Activated CD8-positive, alpha-beta T cell treated with anti-CD3 and anti-CD28 coated beads for 36 hours (primary cell): ENCODE data around the gene B4GALNT4. TPM values are rescaled to one million over a fixed set of nuclear protein-coding genes. Genes with fewer than 3 reads are reported as not detected.

Experiments
- ATAC-seq: fragments of 200-7000 bp; cut with Tn5 transposase; one replicate; pipeline ENCODE4 v1.10.0; 2021; ENCODE audit warnings: mild to moderate bottlenecking, moderate library complexity
- CTCF ChIA-PET: fragments of 350-600 bp; sonication (Branson Sonifier 250); formaldehyde crosslinking; loops from one replicate; lab custom pipeline; 2021; ENCODE audit warnings: antibody characterized with exemption; lab: Charles Lee
- POLR2A ChIA-PET: fragments of 350-600 bp; sonication (Branson Sonifier 250); formaldehyde crosslinking; loops from one replicate; lab custom pipeline; 2021; ENCODE audit warnings: antibody characterized with exemption; lab: Charles Lee
- DNase-seq: peaks from one replicate; pipeline ENCODE4 v3.0.0-alpha.2; 2020
- H3K27ac Mint-ChIP-seq: one replicate; pipeline ENCODE4 v1.8.0; 2021; ENCODE audit warnings: mild to moderate bottlenecking, mixed read lengths
- H3K27me3 Mint-ChIP-seq: one replicate; pipeline ENCODE4 v1.8.0; 2021; ENCODE audit warnings: mixed read lengths
- H3K36me3 Mint-ChIP-seq: one replicate; pipeline ENCODE4 v1.8.0; 2021; ENCODE audit warnings: low read depth, mixed read lengths
- H3K4me1 Mint-ChIP-seq: one replicate; pipeline ENCODE4 v1.8.0; 2021; ENCODE audit warnings: low read depth, mixed read lengths
- H3K4me3 Mint-ChIP-seq: one replicate; pipeline ENCODE4 v1.8.0; 2021; ENCODE audit warnings: mild to moderate bottlenecking, moderate library complexity, mixed read lengths
- H3K9me3 Mint-ChIP-seq: one replicate; pipeline ENCODE4 v1.8.0; 2021; ENCODE audit warnings: mixed read lengths
- intact Hi-C: fragments of 100-400 bp; cut with micrococcal nuclease; formaldehyde crosslinking; loops from one replicate; pipeline ENCODE4 v1.10.0; 2022
- total RNA-seq, 2 experiments: library from RNA; stranded (reverse); gene quantifications; one replicate each; pipeline ENCODE4 v1.2.3, GENCODE V29; 2021
- TF ChIP-seq, protein P1 (sequence below): fragments of 200-600 bp; IDR thresholded peaks from one replicate; pipeline ENCODE4 v1.8.0; 2022; ENCODE audit warnings: antibody characterized with exemption, mild to moderate bottlenecking

Gene B4GALNT4
- total RNA-seq, 2 experiments from 2014 or later: 1.5 to 3.4 TPM

DNA sequence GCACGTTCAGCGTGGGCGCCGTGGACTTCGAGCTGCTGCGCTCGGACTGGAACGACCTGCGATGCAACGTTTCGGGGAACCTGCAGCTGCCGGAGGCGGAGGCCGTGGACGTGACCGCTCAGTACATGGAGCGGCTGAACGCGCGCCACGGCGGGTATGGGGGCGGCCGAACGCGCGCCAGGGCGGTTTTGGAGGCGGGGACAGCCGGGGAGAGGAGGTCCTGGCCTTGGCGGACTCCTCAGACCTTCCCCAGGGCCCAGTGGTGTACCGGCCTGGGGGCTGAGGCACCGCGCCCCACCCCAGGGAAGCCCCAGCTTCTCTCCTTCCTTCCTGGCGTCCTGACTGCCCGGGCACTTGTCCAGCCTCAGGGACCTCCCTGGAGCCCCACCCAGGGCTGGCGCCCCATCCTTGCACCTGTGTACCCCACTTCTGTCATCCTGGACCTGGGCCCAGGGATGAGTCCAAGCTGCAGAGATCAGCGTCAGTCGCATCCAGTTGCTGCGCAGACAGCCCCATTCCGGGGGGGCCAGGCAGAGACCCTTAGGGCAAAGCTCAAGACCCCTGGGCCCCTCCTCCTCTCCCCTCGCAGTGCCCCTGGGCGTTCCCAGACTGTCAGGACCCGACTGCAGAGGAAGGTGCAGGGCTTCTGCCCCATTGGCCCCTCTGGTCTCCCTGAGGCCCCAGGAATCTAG, 8.0 kb downstream of the B4GALNT4 start:
- no peak overlapping the region for H3K4me3 Mint-ChIP-seq
- H3K9me3 Mint-ChIP-seq: peaks cover 1% of the 10 kb centered on the region
- peaks cover 2% of the 10 kb centered on the region for H3K27me3 Mint-ChIP-seq
- intact Hi-C loops: no loop called here
- H3K36me3 Mint-ChIP-seq: no peaks in the 10 kb centered on the region
- CTCF ChIA-PET: no interaction called here
- DNase-seq (no peak), ATAC-seq (no peak)
- TF ChIP-seq, protein P1, sequence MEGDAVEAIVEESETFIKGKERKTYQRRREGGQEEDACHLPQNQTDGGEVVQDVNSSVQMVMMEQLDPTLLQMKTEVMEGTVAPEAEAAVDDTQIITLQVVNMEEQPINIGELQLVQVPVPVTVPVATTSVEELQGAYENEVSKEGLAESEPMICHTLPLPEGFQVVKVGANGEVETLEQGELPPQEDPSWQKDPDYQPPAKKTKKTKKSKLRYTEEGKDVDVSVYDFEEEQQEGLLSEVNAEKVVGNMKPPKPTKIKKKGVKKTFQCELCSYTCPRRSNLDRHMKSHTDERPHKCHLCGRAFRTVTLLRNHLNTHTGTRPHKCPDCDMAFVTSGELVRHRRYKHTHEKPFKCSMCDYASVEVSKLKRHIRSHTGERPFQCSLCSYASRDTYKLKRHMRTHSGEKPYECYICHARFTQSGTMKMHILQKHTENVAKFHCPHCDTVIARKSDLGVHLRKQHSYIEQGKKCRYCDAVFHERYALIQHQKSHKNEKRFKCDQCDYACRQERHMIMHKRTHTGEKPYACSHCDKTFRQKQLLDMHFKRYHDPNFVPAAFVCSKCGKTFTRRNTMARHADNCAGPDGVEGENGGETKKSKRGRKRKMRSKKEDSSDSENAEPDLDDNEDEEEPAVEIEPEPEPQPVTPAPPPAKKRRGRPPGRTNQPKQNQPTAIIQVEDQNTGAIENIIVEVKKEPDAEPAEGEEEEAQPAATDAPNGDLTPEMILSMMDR: no peak
- H3K27ac Mint-ChIP-seq: no peak overlapping the region
- H3K4me1 Mint-ChIP-seq: peaks cover 3% of the 10 kb centered on the region
- POLR2A ChIA-PET: interaction anchor here (0.8 kb wide), 1 partner anchor 10 kb away, joined by 3 read pairs; no protein-coding TSS in a partner anchor

DNA sequence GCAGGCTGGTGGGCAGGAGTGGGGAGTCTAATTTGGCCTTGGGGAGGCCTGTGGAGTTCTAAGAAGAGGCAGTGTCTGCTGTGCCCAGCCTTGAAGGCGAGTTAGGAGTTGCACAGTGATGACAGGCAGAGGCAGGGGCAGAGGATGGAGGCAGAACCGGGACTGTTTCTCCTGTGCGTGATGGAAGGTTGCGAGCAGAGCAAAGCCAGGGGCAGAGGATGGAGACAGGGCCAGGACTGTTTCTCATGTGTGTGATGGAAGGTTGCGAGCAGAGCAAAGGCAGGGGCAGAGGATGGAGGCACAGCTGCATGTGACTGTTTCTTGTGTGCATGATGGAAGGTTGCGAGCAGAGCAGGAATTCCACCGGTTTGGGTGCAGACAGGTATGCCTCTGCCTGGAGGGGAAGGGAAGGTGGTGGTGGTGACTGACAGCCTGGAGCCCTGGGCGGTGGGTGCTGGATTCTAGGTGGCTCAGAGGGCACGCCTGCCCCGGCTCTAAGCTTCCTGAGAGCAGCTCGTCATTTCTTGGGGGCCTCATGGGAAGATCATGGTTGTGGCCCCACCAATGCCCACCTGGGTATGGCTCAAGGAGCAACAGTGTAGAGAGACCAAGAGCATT, 8.7 kb downstream of the B4GALNT4 start:
- TF ChIP-seq, protein P1: no peak
- intact Hi-C loops: no loop called here
- Mint-ChIP-seq H3K4me1 (peaks cover 3% of the 10 kb centered on the region), H3K4me3 (no peak overlapping the region), H3K27ac (no peak overlapping the region), H3K27me3 (peaks cover 2% of the 10 kb centered on the region), H3K9me3 (peaks cover 1% of the 10 kb centered on the region), H3K36me3 (no peaks in the 10 kb centered on the region)
- ChIA-PET POLR2A (interaction anchor here (0.8 kb wide), 1 partner anchor 10 kb away, joined by 3 read pairs; no protein-coding TSS in a partner anchor), CTCF (no interaction called here)
- no peak for DNase-seq
- ATAC-seq: no peak

DNA sequence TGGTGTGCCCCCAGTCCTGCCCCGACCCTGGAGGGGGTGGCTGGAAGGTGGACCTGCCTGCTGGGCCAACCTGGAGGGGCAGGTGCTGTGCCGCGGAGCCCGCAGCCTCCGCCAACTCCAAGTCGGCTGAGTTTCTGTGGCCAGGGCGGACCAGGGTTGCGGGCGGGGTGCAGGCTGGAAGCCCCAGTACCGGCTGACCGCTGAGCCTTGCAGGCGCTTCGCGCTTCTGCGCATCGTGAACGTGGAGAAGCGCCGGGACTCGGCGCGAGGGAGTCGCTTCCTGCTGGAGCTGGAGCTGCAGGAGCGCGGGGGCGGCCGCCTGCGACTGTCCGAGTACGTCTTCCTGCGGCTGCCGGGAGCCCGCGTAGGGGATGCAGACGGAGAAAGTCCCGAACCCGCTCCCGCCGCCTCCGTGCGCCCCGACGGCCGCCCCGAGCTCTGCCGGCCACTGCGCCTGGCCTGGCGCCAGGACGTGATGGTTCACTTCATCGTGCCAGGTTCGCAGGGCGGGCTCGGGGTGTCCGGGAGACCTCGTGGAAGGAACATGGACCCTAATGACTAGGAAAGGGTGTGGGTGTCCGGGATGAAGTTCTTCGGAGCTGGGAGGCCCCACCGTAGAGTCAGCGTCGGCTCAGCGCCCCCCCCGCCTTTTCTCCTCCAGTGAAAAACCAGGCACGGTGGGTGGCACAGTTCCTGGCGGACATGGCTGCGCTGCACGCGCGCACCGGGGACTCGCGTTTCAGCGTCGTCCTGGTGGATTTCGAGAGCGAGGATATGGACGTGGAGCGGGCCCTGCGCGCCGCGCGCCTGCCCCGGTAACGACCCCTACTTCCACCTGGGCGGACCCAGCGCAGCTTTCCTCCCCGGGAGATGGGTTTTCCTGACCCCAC, 10.2 kb downstream of the B4GALNT4 start:
- no peak for ATAC-seq
- TF ChIP-seq, protein P1: no peak
- ChIA-PET CTCF (interaction anchor here (1.8 kb wide), 1 partner anchor 129 kb away, joined by 7 read pairs; no protein-coding TSS in a partner anchor), POLR2A (no interaction called here)
- Mint-ChIP-seq H3K9me3 (no peaks in the 10 kb centered on the region), H3K27me3 (peaks cover 2% of the 10 kb centered on the region), H3K27ac (no peak overlapping the region), H3K4me3 (no peak overlapping the region), H3K36me3 (no peaks in the 10 kb centered on the region), H3K4me1 (peaks cover 3% of the 10 kb centered on the region)
- intact Hi-C loops: no loop called here
- DNase-seq: no peak

- Mint-ChIP-seq H3K27ac (no peak overlapping the region), H3K36me3 (no peaks in the 10 kb centered on the region), H3K4me1 (peaks cover 3% of the 10 kb centered on the region), H3K27me3 (peaks cover 2% of the 10 kb centered on the region), H3K9me3 (no peaks in the 10 kb centered on the region), H3K4me3 (no peak overlapping the region)
- CTCF ChIA-PET: interaction anchor here (1.8 kb wide), 1 partner anchor 129 kb away, joined by 7 read pairs; no protein-coding TSS in a partner anchor
- TF ChIP-seq, protein P1: no peak
- ATAC-seq (no peak), DNase-seq (no peak)
- intact Hi-C loops: no loop called here
- POLR2A ChIA-PET: no interaction called here
Measured at GRCh38 chr11:380095-380480, 10.8 kb downstream of the B4GALNT4 start.
